Measurements from ENCODE around the gene DPPA4.
"Not testable (repeated sequence)": the region's sequence is repeated elsewhere in the genome, so short reads cannot be mapped to it uniquely, and the experiment has no call there.

DPPA4 gene

GRCh38 chr3:109337393-109337792 is at the start of gene DPPA4:
Gene DPPA4, minus strand, starts transcription at chr3:109337546. Its CDS starts 29 bp downstream, at chr3:109337517.
- DNase-seq: no peak

GRCh38 chr3:109385442-109386318 is 48.3 kb upstream of the DPPA4 start:
- no peak for DNase-seq

- no peak for DNase-seq
Observed at GRCh38 chr3:109384164-109384563, 46.8 kb upstream of the DPPA4 start.

GRCh38 chr3:109382588-109382987 is 45.2 kb upstream of the DPPA4 start:
- no peak for DNase-seq

- DNase-seq: no peak
Observed at GRCh38 chr3:109375975-109376374, 38.6 kb upstream of the DPPA4 start.

- not testable (repeated sequence) for DNase-seq
Observed at GRCh38 chr3:109374434-109374833, 37.1 kb upstream of the DPPA4 start.

- DNase-seq: no peak
Observed at GRCh38 chr3:109373933-109374332, 36.6 kb upstream of the DPPA4 start.

GRCh38 chr3:109372639-109373038 is 35.3 kb upstream of the DPPA4 start:
- no peak for DNase-seq

GRCh38 chr3:109369510-109369909 is 32.2 kb upstream of the DPPA4 start:
- no peak for DNase-seq

- no peak for DNase-seq
Observed at GRCh38 chr3:109364088-109364487, 26.7 kb upstream of the DPPA4 start.

- DNase-seq: no peak
Observed at GRCh38 chr3:109363634-109364033, 26.3 kb upstream of the DPPA4 start.

GRCh38 chr3:109362823-109363222 is 25.5 kb upstream of the DPPA4 start:
- DNase-seq: no peak

- not testable (repeated sequence) for DNase-seq
Observed at GRCh38 chr3:109358809-109359208, 21.5 kb upstream of the DPPA4 start.

GRCh38 chr3:109356442-109357155 is 19.3 kb upstream of the DPPA4 start:
- no peak for DNase-seq

GRCh38 chr3:109355625-109356441 is 18.5 kb upstream of the DPPA4 start:
- no peak for DNase-seq

GRCh38 chr3:109353057-109353456 is 15.7 kb upstream of the DPPA4 start:
- DNase-seq: no peak

- DNase-seq: no peak
Observed at GRCh38 chr3:109351231-109351630, 13.9 kb upstream of the DPPA4 start.

- no peak for DNase-seq
Observed at GRCh38 chr3:109346770-109347295, 9.5 kb upstream of the DPPA4 start.

GRCh38 chr3:109346099-109346498 is 8.8 kb upstream of the DPPA4 start:
- DNase-seq: no peak

- DNase-seq: no peak
Observed at GRCh38 chr3:109339714-109340648, 2.6 kb upstream of the DPPA4 start.

- DNase-seq: no peak
Observed at GRCh38 chr3:109339197-109339596, 1.9 kb upstream of the DPPA4 start.

GRCh38 chr3:109338322-109338721 is 976 bp upstream of the DPPA4 start:
- no peak for DNase-seq

Measured in DMS79 treated with DMSO at 0.1 percent for 48 hours (cell line).